Activated CD4-positive, CD25-positive, alpha-beta regulatory T cell treated with anti-CD3 and anti-CD28 coated beads, Interleukin-2, amount 50 U/mL, for 24 hours (primary cell): ENCODE results near the gene DCAF6.

ENCODE experiments used
- ATAC-seq, 2 donors: fragments of 150-1000 bp; cut with Tn5 transposase; one replicate each; pipeline ENCODE4 v1.10.0; 2021; ENCODE audit warnings: mild to moderate bottlenecking in 1 of 2, moderate library complexity in 1 of 2

The DCAF6 gene

DNA sequence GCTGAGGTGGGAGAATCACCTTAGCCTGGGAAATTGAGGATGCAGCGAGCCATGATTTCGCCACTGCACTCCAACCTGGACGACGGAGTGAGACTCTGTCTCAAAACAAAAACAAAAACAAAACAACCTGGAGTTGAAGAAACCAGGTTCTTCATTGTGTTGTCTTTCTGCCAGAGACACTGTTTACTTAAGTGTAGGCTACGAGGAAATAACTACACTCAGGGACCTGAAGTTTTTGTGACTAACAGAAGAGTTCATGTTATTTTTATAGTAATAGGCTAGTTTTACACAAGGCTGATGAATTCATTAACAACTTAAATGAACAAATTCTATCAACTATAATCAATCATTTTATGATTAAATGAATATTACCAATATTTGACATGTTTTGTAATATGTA lies 98.9 kb downstream of the DCAF6 start:
- ATAC-seq = no peak

- no peak for ATAC-seq
These were observed 105.9 kb downstream of the DCAF6 start for GRCh38 chr1:168042362-168042761.

DNA sequence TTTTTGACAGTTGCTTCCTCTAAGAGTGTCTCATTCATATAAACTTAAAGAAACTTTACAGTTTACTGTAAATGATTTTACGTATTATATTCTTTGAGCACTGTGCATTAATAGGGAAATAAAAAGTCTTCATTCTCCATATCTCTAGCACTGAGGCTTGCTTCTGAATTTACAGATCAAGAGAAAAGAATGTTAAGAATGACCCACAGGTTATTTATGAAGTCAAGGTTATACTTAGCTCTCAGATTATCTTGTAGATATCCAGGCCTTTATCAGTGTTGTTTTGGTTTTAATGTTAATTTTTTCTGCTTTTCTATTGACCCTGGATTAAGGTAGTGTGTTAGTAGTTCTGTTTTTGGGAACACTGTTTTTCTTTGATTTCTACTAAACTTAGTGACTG lies 108.8 kb downstream of the DCAF6 start:
- no peak for ATAC-seq

- ATAC-seq = no peak
These were observed 113.8 kb downstream of the DCAF6 start for GRCh38 chr1:168050307-168050706.

- no peak for ATAC-seq
These were observed 114.4 kb downstream of the DCAF6 start for GRCh38 chr1:168050880-168051279.

DNA sequence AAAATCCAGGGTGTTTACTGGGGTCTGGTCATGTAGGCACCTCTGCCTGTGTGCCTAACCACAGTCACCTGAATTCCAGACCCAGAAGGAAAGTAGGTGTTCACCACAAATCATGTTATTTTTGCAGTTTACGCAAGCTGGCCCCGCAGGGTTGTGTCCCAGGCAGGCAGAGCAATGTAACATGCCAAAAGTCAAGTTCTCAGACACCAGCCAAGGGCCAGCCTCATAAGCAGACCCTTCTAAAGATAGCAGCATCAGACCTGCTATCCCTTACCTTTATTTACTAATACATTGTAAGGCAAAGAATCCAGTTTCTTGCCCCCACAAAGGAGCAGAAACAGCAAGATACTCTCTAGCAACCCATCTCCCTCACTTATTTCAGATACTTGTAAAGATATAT lies 117.2 kb downstream of the DCAF6 start:
- ATAC-seq = no peak

DNA sequence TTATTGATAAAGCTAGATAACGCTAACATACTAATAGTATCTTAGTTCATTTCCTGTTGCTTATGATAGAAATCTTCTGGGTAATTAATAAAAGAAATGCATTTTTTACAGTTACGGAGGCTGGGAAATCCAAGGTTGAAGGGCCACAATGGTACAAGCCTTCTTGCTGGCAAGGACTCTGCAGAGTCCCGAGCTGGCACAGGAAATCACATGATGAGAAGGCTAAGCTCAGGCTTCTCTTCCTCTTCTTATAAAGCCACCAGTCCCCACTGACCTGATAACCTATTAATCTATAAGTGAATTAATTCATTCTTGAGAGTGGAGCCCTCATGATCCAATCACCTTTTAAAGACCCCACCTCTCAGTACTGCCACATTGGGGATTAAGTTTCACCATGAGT lies 117.6 kb downstream of the DCAF6 start:
- no peak for ATAC-seq

DNA sequence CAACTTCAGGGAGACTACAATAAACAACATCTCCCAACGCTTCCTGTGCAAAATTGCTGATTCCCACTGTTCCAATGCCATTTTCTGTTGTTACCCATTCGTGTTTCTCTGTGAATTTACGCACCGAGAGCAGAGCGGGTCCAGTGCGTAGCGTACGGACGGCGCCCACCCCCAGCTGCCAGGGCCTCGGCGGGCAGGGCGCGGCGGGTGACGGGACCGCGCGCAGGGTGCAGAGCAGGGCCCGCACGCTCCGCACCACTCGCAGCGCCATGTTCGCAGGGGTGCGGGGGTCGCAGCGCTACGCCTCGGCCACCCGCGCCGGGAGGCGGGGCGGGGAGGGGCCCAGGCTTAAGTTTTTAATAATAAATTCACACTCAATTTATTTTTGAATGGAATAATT lies 119.7 kb downstream of the DCAF6 start:
- peak in 1 of 2 donors; percentile 56 for ATAC-seq

DNA sequence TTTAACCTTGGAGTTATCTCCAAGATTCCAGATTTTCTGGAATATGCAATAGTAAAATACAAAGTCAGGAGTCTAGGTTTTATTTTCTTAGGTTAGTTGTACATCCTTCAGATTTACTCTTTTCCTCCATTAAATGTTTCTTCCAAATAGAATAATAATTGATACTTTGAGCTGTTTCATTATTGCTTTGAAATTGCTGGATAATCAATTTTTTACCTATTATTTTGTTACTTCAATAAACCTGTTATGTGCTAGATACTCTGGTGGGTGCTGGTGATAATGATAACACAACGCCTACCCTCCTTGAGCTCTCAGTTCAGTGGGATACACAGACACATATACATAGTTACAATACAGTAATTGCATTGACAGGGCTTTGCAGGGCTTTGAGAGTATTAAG lies 120.9 kb downstream of the DCAF6 start:
- ATAC-seq = no peak

DNA sequence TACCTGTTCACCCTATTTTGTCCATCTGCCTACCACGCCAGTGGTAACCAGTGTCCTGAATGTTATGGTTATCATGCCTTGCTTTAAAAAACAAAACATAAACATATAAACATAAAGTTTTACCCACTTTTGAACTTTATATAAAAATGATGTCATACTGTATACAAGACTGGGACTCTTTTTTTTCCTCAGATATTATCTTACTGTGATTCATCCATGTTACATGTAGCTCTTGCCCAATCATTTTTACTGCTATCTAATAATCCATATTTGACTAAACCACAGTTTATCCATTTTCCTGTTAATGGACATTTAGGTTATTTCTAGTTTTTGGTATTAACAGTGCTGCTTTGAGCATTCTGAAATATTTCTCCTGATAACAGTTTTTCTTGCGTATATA lies 121.4 kb downstream of the DCAF6 start:
- ATAC-seq = no peak

- no peak for ATAC-seq
These were observed 127.7 kb downstream of the DCAF6 start for GRCh38 chr1:168064216-168064615.

- no peak for ATAC-seq
These were observed 129.0 kb downstream of the DCAF6 start for GRCh38 chr1:168065506-168065905.

- ATAC-seq = no peak
These were observed 132.9 kb downstream of the DCAF6 start for GRCh38 chr1:168069384-168069783.

- no peak for ATAC-seq
These were observed 143.3 kb downstream of the DCAF6 start for GRCh38 chr1:168079761-168080160.

DNA sequence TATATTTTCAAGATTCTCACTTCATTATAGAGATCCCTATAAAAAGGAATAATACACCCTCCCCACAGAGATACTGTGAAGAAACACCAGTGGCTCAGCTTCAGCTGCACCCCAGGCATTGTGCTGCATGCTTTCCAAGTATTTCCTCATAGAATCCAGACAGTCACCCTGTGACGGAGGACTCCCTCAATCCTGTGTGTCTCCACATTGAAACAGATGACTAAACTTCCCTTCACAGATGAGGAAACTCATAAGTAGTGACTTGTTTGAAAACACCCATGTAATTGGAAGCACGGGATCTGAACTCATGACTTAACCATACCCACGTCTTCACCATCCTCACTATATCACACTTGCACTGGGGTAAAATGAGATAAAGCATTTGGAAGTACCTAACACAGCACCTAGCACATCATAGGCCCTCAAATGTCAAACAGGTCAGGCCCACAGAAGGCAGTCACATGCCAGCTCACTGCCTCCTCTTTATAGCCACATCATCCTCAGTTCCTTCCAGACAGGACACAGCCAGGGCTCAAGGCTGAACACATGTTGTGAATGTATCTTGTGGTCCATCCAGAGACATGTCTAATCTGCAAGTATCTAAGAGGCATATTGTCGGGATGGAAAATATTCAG lies 145.0 kb downstream of the DCAF6 start:
- no peak for ATAC-seq

DNA sequence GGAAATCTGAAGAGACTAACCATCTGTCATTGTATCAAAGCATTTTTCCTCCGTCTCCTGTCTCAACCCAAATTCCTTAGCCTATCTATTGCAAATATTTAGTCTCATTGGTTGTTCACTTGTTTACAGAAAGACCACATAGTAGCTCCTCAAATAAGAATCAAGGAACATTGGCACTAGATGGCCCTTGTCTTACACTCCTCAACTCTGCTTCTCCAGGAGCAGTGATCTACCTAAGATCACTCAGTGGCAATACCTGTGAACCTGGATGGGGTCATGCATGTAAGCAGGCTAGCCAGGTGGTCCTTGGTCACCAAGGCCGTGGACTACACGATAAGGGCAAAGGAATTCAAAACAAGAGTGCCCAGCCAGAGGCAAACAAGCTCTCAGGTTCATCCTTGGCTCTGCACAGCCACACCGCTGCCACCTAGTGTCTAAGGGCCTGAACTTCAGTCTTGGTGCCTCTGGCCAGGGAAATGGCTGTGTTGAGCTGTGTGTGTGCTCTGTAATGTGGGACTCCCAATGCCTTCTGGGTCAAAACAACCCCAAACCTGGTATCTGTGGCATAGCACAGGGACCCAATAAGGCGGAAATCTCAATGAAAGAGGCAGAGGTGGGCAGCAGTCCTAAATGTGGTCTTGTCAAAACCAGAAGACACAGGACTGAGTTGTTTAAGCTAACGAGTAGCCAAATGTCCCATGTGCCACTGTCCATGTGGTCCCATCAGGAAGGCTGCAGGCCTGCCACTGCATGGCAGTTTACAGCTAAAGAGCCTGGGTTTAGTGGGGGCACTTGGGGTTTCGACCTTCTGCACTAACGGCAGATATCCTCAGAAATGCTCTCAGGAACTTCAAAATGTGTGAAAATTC lies 145.8 kb downstream of the DCAF6 start:
- peak; percentile 75 to 80 for ATAC-seq

- ATAC-seq = no peak
These were observed 147.2 kb downstream of the DCAF6 start for GRCh38 chr1:168083456-168084325.

GRCh38 chr1:168084396-168085231 lies 148.1 kb downstream of the DCAF6 start:
- ATAC-seq = peak; percentile 58 to 69

GRCh38 chr1:168085401-168085872 lies 149.0 kb downstream of the DCAF6 start:
- ATAC-seq = no peak

DNA sequence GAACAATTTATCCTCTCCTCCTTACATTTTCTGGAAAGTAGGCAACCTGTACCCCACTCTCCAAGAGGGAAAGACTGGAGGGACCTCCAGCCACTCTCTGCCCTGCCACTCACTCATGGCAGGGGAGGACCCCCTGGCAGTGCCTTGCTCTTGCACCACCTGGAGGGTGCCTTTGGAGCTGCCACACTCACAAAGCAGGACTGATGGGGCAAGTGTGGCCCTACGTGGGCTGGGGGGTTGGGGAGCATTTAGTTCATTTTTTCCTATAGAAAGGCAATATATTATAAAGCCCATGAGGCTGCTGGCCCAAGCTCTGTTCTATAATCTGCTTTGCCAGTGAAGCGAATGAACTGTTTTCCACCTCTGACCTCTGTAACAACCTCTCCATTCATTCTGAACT lies 150.0 kb downstream of the DCAF6 start:
- ATAC-seq = no peak

DNA sequence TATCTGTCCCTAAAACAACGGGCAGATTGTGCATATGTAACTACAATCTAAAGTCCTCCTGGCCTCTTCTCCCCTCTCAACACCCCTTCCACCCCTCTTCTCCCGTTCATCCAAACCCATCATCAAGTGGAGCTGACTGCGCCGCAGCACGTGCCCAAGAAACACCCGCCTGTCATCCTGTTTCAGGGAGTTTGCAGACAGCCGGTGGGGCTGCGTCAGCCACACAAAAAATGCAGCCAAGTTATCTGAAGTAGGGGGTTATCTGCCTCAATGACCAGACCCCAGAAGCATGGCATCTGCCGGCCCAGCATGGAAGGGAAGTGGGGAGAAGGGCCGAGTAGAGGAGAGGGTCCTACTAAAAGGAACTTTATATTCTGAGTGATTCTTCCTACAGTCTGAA lies 151.2 kb downstream of the DCAF6 start:
- ATAC-seq = no peak
